ENCODE data around the gene ITGB3.

- no peak for TF ChIP-seq POLR2A (IDR thresholded peaks at IDR 0.05; ENCODE audit: low read length)
- no peak for TF ChIP-seq GATA1 (IDR thresholded peaks at IDR 0.05; ENCODE audit: low read depth, low read length)
Observed at GRCh38 chr17:47229535-47230443, 23.8 kb upstream of the ITGB3 start.
